ENCODE measurements around the gene PRTN3. TPM values are rescaled to one million over a fixed set of nuclear protein-coding genes. Genes with fewer than 3 reads are reported as not detected.

PRTN3 gene, protein sequence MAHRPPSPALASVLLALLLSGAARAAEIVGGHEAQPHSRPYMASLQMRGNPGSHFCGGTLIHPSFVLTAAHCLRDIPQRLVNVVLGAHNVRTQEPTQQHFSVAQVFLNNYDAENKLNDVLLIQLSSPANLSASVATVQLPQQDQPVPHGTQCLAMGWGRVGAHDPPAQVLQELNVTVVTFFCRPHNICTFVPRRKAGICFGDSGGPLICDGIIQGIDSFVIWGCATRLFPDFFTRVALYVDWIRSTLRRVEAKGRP
- 2.3 TPM in 1 of 2 replicates, not detected in the other for total RNA-seq (2014; rRNA removed; shearing (Covaris generic))

DNA sequence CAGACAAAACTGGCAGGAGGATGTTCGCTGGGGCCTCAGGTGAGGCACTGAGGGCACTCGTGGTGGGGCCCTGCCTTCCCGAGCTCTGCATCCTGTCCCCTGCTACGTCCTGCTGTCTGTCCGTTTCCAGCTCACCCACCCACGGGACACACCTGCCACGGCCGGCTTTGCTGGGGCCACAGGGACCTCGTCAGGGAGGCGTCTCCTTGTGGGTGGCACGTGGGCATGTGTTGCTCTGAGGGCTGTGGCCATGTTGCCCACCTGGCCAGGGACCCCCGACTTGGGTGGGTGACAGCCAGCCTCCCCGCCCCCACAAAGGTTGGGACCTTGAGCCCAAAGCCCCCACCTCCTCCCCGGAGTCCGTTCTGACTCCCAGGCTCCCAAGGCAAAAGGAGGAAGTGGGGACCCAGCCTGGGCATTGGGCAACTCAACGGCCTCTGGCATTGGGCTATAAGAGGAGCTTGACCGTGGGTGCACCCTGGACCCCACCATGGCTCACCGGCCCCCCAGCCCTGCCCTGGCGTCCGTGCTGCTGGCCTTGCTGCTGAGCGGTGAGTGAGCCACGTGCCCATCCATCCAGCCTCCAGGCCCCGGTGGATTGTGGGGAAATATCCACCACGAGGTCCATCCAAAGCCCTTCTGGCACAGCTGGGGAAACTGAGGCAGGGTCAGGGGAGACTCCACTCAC, at the start of gene PRTN3:
PRTN3 (plus strand) TSS at position 481 of the 688 bp plus-strand sequence; CDS start at position 491, 10 bp downstream.
- in situ Hi-C loops (cut with HindIII; ENCODE audit: low sequenced_read_pairs), result no loop called here
- DNase-seq (ENCODE audit: low spot score), result no peak

GRCh38 chr19:791007-791566, 49.7 kb upstream of the PRTN3 start:
- in situ Hi-C loops (cut with HindIII; ENCODE audit: low sequenced_read_pairs), result no loop called here
- no peak for DNase-seq (ENCODE audit: low spot score)

- DNase-seq (ENCODE audit: low spot score), result no peak
- in situ Hi-C loops (cut with HindIII; ENCODE audit: low sequenced_read_pairs), result no loop called here
These were observed 49.1 kb upstream of the PRTN3 start for GRCh38 chr19:791567-792305.

DNA sequence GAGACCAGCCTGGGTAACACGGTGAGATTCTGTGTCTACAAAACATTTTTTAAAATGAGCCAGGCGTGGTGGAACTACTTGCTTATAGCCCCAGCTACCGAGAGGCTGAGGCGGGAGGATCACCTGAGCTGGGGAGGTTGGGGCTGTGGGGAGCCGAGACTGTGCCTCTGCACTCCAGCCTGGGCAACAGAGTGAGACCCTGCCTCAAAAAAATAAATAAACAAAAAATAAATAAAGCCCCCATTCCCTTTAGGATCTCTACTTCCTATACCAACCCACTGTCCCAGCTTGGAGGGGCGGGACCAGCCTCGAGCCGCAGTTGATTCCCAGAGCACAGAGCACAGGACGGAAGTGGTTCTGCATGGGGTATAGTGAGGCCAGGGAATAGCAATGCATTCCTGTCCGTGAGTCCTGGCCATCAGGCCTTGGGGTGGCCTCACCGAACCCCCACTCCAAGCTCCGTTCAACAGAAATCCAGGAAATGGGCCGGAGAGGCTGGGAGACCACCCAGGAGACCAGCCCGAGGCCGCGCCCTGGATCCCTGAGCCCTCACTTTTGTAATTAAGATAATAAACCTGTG, 48.4 kb upstream of the PRTN3 start:
- no peak for DNase-seq (ENCODE audit: low spot score)

DNA sequence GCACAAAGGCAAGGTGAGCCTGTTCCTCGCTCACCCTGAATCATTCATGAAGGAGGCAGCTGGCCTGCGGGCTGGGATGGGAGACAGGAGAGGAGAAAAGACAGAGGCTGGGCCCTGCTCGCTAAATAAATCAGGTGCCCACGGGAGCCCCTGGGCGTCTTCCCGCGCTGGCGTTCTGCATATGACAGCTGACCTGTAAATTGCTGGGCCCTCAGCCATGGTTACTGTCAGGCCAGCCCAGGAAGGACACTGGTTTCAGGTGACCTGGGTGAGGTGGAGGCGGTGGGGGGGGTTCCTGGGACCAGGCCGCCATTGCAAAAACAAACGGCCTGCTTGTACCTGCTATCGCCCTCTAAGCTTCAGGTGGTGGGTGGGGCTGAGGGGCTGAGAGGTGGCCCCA, 47.0 kb upstream of the PRTN3 start:
- in situ Hi-C loops (cut with HindIII; ENCODE audit: low sequenced_read_pairs), result no loop called here
- DNase-seq (ENCODE audit: low spot score), result no peak

More for the DNA sequence above, 48.4 kb upstream of the PRTN3 start:
- in situ Hi-C loops (cut with HindIII; ENCODE audit: low sequenced_read_pairs), result no loop called here

- in situ Hi-C loops (cut with HindIII; ENCODE audit: low sequenced_read_pairs), result no loop called here
- DNase-seq (ENCODE audit: low spot score), result no peak
These were observed 45.7 kb upstream of the PRTN3 start for GRCh38 chr19:795073-795611.

DNA sequence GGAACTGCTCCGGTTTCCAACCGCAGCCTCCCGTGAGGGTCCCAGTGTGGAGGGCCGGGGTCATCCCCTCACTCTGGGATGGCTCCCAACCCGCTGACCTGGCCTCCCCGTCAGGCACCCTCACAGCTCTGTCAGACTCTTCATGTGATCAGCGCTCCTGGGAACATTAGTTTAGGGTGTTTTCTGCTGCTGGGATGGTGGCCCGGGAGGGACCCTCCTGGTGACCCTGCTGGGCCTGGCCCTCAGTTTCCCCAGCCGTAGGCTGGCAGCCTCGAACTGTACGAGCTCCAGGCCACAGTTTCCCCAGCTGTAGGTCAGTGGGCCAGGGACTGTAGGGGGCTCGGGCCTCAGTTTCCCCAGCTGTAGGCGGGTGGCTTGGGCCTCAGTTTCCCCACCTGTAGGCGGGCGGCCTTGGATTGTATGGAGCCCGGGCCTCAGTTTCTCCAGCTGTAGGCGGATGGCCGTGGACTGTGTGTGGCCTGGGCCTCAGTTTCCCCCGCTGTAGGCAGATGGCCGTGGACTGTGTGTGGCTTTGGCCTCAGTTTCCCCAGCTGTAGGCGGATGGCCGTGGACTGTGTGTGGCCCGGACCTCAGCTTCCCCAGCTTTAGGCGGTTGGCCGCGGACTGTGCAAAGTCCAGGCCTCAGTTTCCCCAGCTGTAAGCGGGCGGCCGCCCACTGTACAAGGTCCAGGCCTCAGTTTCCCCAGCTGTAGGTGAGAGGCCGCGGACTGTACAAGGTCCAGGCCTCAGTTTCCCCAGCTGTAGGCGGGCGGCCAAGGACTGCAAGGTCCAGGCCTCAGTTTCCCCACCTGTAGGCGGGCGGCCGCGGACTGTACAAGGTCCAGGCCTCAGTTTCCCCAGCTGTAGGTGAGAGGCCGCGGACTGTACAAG, 44.9 kb upstream of the PRTN3 start:
- no peak for DNase-seq (ENCODE audit: low spot score)
- in situ Hi-C loops (cut with HindIII; ENCODE audit: low sequenced_read_pairs), result no loop called here

DNA sequence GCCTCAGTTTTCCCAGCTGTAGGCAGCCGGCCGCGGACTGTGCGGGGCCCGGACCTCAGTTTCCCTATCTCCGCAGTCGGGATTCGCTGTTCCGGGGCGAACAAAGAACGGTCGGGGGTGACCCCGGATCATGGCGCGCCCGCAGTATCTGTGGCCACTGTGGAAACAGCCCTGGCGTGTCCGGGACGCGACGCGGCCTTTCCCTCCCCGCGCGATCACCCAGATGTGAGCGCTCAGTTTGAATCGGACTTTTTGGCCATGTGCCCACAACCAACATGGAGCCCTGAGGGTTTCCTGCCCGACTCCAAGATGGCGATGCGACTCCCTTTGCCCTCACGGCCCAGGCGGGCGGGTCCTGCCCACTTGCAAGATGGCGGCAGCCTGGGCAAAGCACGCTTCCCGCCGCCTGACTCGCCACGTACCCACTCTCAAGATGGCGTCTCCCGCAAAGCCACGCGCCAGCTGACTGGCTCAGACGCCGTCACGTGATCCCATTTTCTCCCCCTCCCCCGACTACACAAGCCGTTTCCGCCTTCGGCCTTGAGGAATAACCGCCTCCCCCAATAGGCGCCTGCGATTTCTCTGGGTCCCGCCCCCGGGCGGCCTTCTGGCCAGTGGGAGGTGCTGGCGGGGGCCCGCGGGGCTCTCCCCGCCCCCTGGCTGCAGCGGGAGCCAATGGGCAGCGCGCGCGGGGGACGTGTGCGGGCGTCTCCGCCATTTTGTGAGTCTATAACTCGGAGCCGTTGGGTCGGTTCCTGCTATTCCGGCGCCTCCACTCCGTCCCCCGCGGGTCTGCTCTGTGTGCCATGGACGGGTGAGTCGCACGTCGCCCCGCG, 43.9 kb upstream of the PRTN3 start, which contains the start of gene PTBP1:
PTBP1 (plus strand) TSS at position 761 of the 836 bp plus-strand sequence; CDS start at position 807, 46 bp downstream.
- in situ Hi-C loops (cut with HindIII; ENCODE audit: low sequenced_read_pairs), result no loop called here
- DNase-seq (ENCODE audit: low spot score), result peak; percentile 100

DNA sequence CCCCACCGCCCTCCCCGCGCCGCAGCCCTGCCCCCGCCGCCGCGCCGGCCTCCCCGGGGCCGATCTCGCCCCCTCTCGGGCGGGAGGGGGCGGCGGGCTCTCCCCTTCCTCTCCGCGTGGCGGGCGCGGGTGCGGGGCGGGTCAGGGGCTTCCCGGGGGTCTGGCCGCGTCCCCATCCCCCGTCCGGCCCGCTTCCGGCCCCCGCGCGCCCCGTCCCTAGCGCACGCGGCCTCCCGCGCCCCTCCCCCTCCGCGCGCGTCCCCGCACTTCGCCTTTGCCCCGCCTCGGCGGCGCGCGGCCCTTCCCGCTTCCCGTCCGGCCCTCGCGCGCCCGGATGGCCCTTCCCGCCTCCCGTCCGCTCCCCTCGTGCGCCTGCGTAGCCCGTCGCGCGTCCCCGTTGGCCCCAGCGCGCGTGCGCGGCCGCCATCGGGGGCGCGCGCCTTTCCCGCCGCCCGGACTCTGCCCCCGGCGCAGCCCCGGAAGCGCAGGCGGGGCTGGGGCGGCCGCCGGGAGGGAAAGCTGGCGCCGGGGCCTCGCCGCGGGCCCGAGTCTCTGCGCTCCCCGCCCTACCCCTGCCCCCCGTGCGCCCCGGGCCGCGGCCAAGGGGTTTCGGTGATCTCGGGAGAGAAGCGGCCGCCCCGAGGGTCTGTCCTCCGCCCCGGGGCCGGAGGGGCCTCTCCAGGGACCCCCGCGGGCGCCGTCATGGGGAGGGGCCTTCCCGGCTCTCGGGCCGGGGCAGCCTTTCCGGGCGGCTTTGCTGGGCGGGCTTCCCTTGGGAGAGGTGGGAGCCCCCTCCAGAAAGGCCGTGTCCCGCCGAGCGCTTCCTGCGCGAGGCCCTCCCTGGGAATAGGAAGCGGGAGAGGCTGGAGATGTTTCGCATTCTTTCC, 43.0 kb upstream of the PRTN3 start:
- in situ Hi-C loops (cut with HindIII; ENCODE audit: low sequenced_read_pairs), result no loop called here
- DNase-seq (ENCODE audit: low spot score), result peak; percentile 67

- in situ Hi-C loops (cut with HindIII; ENCODE audit: low sequenced_read_pairs), result no loop called here
- no peak for DNase-seq (ENCODE audit: low spot score)
These were observed 42.3 kb upstream of the PRTN3 start for GRCh38 chr19:798415-799075.

DNA sequence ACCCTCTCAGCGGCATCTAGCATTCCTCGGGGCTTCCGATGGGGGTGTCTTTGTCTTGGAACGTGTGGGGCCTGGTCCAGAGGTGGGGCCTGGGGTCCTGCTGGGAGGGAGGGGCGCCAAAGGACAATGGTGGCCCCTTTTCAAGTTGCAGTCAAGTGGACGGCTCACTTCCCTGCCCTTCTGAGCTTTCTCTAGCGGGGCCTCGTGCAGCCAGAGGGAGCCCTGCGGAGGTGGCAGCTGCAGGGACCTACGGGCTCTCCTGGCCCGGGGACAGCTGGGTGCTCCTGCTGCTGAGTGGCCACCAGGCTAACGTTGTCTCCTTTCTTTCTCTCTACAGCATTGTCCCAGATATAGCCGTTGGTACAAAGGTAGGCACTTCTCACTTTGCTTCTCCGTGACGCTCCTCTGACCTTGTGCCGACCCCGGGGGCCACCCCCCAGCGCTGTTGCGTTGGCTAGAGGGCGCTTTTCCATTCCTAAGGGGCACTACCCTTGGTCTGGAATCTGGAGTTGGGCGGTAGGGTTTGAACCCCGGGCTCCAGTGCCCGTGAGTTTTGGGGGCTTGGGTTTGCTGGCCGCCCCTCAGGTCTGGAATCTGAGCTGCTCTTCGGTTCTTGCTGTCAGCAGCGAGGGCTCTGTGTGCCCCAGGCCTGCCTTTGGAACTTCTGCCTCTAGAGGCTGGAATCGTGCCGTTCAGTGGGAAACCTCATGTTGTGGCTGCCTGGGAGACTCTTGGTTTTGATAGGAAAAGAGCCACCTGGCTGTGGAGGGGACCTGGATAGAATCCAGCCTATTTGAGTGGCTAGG, 41.5 kb upstream of the PRTN3 start:
- no peak for DNase-seq (ENCODE audit: low spot score)
- in situ Hi-C loops (cut with HindIII; ENCODE audit: low sequenced_read_pairs), result no loop called here

DNA sequence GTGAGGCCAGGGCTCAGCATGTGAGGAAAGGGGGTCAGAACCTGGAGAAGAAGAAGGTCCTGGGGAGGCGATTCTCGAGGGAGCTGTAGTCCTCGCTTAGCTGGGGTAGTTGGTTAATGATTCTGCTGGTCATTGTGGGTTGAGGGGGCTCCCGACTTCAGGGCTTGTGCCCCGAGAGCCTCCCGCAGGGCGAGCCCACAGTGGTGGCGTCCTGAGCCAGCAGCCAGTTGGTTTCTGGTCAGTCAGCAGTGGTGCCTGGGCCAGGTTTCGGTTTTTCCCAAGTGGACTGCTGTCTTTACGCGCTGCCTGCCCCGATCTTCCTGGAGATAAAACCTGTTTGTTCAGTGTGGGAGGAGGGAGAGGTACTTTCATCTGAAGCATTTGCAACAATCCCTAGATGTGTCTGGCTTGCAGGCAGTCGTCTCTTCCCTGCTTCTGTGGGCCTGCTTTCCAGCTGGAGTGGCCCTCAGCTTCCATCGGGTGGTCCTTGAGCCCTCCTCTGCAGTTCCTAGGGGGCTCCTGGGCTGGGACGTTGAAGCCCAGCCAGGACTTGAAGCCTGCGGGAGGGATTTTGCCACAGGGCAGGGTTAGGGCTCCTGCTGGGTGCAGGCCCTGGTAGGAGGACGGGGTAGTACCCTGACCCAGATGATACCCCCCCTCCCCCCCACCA, 40.3 kb upstream of the PRTN3 start:
- in situ Hi-C loops (cut with HindIII; ENCODE audit: low sequenced_read_pairs), result no loop called here
- no peak for DNase-seq (ENCODE audit: low spot score)

GRCh38 chr19:801030-801860, 39.6 kb upstream of the PRTN3 start:
- DNase-seq (ENCODE audit: low spot score), result no peak

More at GRCh38 chr19:801030-801860, 39.6 kb upstream of the PRTN3 start:
- in situ Hi-C loops (cut with HindIII; ENCODE audit: low sequenced_read_pairs), result no loop called here
